Hepatocyte (in vitro differentiated cells): ENCODE measurements around the gene BAHCC1.

ENCODE experiments used
- CTCF ChIP-seq: fragments of 200-600 bp; sonication (generic); IDR thresholded peaks from 2 replicates; pipeline ENCODE4 v1.5.1; 2016; ENCODE audit warnings: antibody characterized with exemption, mild to moderate bottlenecking; ENCODE audit not compliant: poor library complexity
- EZH2 ChIP-seq: fragments of 200-600 bp; sonication (generic); IDR thresholded peaks from 2 replicates; pipeline ENCODE4 v1.6.1; 2016; ENCODE audit warnings: antibody characterized with exemption, mild to moderate bottlenecking, borderline replicate concordance
- EZH2phosphoT487 ChIP-seq: fragments of 200-600 bp; sonication (generic); IDR thresholded peaks from one replicate; pipeline ENCODE4 v1.6.1; 2018; ENCODE audit warnings: antibody characterized with exemption, mild to moderate bottlenecking, low read depth, moderate library complexity; ENCODE audit not compliant: unreplicated experiment, severe bottlenecking

- TF ChIP-seq CTCF (no peak), EZH2phosphoT487 (no peak), EZH2 (no peak)
These were observed 1.0 kb downstream of the BAHCC1 start for GRCh38 chr17:81396278-81396721.
